ENCODE data around the gene STK32B.
A peak's percentile ranks its signal among the peaks of the same experiment; 100 is the strongest.
"Not testable (repeated sequence)": the region's sequence is repeated elsewhere in the genome, so short reads cannot be mapped to it uniquely, and the experiment has no call there.

Gene STK32B

GRCh38 chr4:5277079-5277478 is 225.8 kb downstream of the STK32B start:
- no peak for DNase-seq

GRCh38 chr4:5278213-5278612 is 226.9 kb downstream of the STK32B start:
- DNase-seq: no peak

GRCh38 chr4:5280069-5280468 is 228.8 kb downstream of the STK32B start:
- DNase-seq: not testable (repeated sequence)

GRCh38 chr4:5280828-5281227 is 229.5 kb downstream of the STK32B start:
- DNase-seq: no peak

- DNase-seq: no peak
Observed at GRCh38 chr4:5283837-5284236, 232.6 kb downstream of the STK32B start.

- no peak for DNase-seq
Observed at GRCh38 chr4:5284517-5284916, 233.2 kb downstream of the STK32B start.

GRCh38 chr4:5292101-5292500 is 240.8 kb downstream of the STK32B start:
- DNase-seq: peak; percentile 7

GRCh38 chr4:5298000-5298787 is 246.9 kb downstream of the STK32B start:
- not testable (repeated sequence) for DNase-seq

GRCh38 chr4:5300283-5300682 is 249.0 kb downstream of the STK32B start:
- DNase-seq: no peak

GRCh38 chr4:5307928-5308327 is 256.6 kb downstream of the STK32B start:
- no peak for DNase-seq

- DNase-seq: no peak
Observed at GRCh38 chr4:5322321-5322720, 271.0 kb downstream of the STK32B start.

GRCh38 chr4:5330339-5330989 is 279.2 kb downstream of the STK32B start:
- DNase-seq: no peak

- DNase-seq: peak; percentile 40
Observed at GRCh38 chr4:5337731-5338130, 286.5 kb downstream of the STK32B start.

- peak; percentile 62 for DNase-seq
Observed at GRCh38 chr4:5338531-5338930, 287.3 kb downstream of the STK32B start.

GRCh38 chr4:5340991-5341451 is 289.7 kb downstream of the STK32B start:
- DNase-seq: peak; percentile 31

- no peak for DNase-seq
Observed at GRCh38 chr4:5341526-5341925, 290.2 kb downstream of the STK32B start.

- DNase-seq: no peak
Observed at GRCh38 chr4:5355846-5356245, 304.6 kb downstream of the STK32B start.

- peak; percentile 16 for DNase-seq
Observed at GRCh38 chr4:5357870-5358269, 306.6 kb downstream of the STK32B start.

- DNase-seq: peak; percentile 38
Observed at GRCh38 chr4:5361968-5362367, 310.7 kb downstream of the STK32B start.

- no peak for DNase-seq
Observed at GRCh38 chr4:5364406-5364805, 313.1 kb downstream of the STK32B start.

- DNase-seq: peak; percentile 93
Observed at GRCh38 chr4:5365071-5366008, 314.1 kb downstream of the STK32B start.

- DNase-seq: no peak
Observed at GRCh38 chr4:5366009-5366386, 314.7 kb downstream of the STK32B start.

GRCh38 chr4:5366421-5366820 is 315.1 kb downstream of the STK32B start:
- DNase-seq: peak; percentile 66
